Skeletal muscle satellite cell (primary cell): ENCODE measurements around the gene ZBTB25.

Experiments used
- H3K27me3 ChIP-seq: 2 replicates; pipeline ENCODE4 v1.7.0; 2013; ENCODE audit warnings: low read length; ENCODE audit not compliant: control insufficient read depth, insufficient read depth
- H3K36me3 ChIP-seq: 2 replicates; pipeline ENCODE4 v1.7.0; 2013; ENCODE audit warnings: mild to moderate bottlenecking, control low read depth, low read length; ENCODE audit not compliant: insufficient read depth
- H3K4me1 ChIP-seq: 2 replicates; pipeline ENCODE4 v1.7.0; 2013; ENCODE audit warnings: low read length; ENCODE audit not compliant: control insufficient read depth, insufficient read depth
- H3K4me2 ChIP-seq: 2 replicates; pipeline ENCODE4 v1.7.0; 2013; ENCODE audit warnings: mild to moderate bottlenecking, low read length
- H3K4me3 ChIP-seq: 2 replicates; pipeline ENCODE4 v1.7.0; 2013; ENCODE audit warnings: low read length
- H3K9ac ChIP-seq: 2 replicates; pipeline ENCODE4 v1.7.0; 2013; ENCODE audit warnings: mild to moderate bottlenecking, low read depth, low read length, moderate library complexity
- H3K9me3 ChIP-seq: replicated peaks from 2 replicates; pipeline ENCODE4 v1.7.0; 2013; ENCODE audit warnings: mild to moderate bottlenecking, control low read depth, low read length

ZBTB25 gene

GRCh38 chr14:64447876-64448670 lies 55.6 kb downstream of the ZBTB25 start:
- peaks cover 49% of the 10 kb centered on the region for H3K36me3 ChIP-seq

GRCh38 chr14:64444984-64445845 lies 58.4 kb downstream of the ZBTB25 start:
- H3K36me3 ChIP-seq = peaks cover 58% of the 10 kb centered on the region
- H3K4me3 ChIP-seq = no peak overlapping the region
- no peaks in the 10 kb centered on the region for H3K9me3 ChIP-seq
- no peaks in the 10 kb centered on the region for H3K27me3 ChIP-seq
- peak overlapping the region; percentile 59 for H3K4me2 ChIP-seq
- H3K4me1 ChIP-seq = peaks cover 26% of the 10 kb centered on the region
- H3K9ac ChIP-seq = peak overlapping the region; percentile 71

More at GRCh38 chr14:64447876-64448670, 55.6 kb downstream of the ZBTB25 start:
- Histone ChIP-seq H3K9ac (no peak overlapping the region), H3K4me1 (peaks cover 21% of the 10 kb centered on the region), H3K27me3 (no peaks in the 10 kb centered on the region), H3K4me3 (no peak overlapping the region), H3K9me3 (no peaks in the 10 kb centered on the region), H3K4me2 (no peak overlapping the region)

GRCh38 chr14:64444140-64444539 lies 59.5 kb downstream of the ZBTB25 start:
- Histone ChIP-seq H3K4me3 (no peak overlapping the region), H3K4me1 (peaks cover 32% of the 10 kb centered on the region), H3K9me3 (no peaks in the 10 kb centered on the region), H3K4me2 (no peak overlapping the region), H3K9ac (no peak overlapping the region), H3K27me3 (no peaks in the 10 kb centered on the region), H3K36me3 (peaks cover 52% of the 10 kb centered on the region)

GRCh38 chr14:64442300-64442988 lies 61.2 kb downstream of the ZBTB25 start:
- no peak overlapping the region for H3K4me2 ChIP-seq
- no peaks in the 10 kb centered on the region for H3K27me3 ChIP-seq
- peaks cover 42% of the 10 kb centered on the region for H3K36me3 ChIP-seq
- H3K4me3 ChIP-seq = no peak overlapping the region
- H3K9ac ChIP-seq = no peak overlapping the region
- peaks cover 48% of the 10 kb centered on the region for H3K4me1 ChIP-seq
- H3K9me3 ChIP-seq = no peaks in the 10 kb centered on the region

GRCh38 chr14:64440494-64440893 lies 63.1 kb downstream of the ZBTB25 start:
- H3K27me3 ChIP-seq = no peaks in the 10 kb centered on the region
- peaks cover 47% of the 10 kb centered on the region for H3K36me3 ChIP-seq
- H3K4me1 ChIP-seq = peaks cover 51% of the 10 kb centered on the region
- no peak overlapping the region for H3K4me2 ChIP-seq
- H3K4me3 ChIP-seq = no peak overlapping the region
- H3K9me3 ChIP-seq = no peaks in the 10 kb centered on the region
- H3K9ac ChIP-seq = no peak overlapping the region

- H3K27me3 ChIP-seq = no peaks in the 10 kb centered on the region
- H3K9me3 ChIP-seq = no peaks in the 10 kb centered on the region
- H3K4me2 ChIP-seq = peak overlapping the region; percentile 70
- peak overlapping the region; percentile 27 for H3K9ac ChIP-seq
- no peak overlapping the region for H3K4me3 ChIP-seq
- peaks cover 49% of the 10 kb centered on the region for H3K36me3 ChIP-seq
- peaks cover 38% of the 10 kb centered on the region for H3K4me1 ChIP-seq
These were observed 64.5 kb downstream of the ZBTB25 start for GRCh38 chr14:64439141-64439540.

GRCh38 chr14:64438181-64438841 lies 65.3 kb downstream of the ZBTB25 start:
- H3K4me2 ChIP-seq = peak overlapping the region; percentile 70
- H3K36me3 ChIP-seq = peaks cover 46% of the 10 kb centered on the region
- H3K4me3 ChIP-seq = peak overlapping the region; percentile 36
- H3K9ac ChIP-seq = peak overlapping the region; percentile 7
- peaks cover 38% of the 10 kb centered on the region for H3K4me1 ChIP-seq
- no peaks in the 10 kb centered on the region for H3K9me3 ChIP-seq
- H3K27me3 ChIP-seq = no peaks in the 10 kb centered on the region

GRCh38 chr14:64434528-64434927 lies 69.1 kb downstream of the ZBTB25 start:
- H3K4me2 ChIP-seq = no peak overlapping the region
- no peaks in the 10 kb centered on the region for H3K27me3 ChIP-seq
- peaks cover 42% of the 10 kb centered on the region for H3K36me3 ChIP-seq
- peaks cover 29% of the 10 kb centered on the region for H3K4me1 ChIP-seq
- no peak overlapping the region for H3K9ac ChIP-seq
- H3K4me3 ChIP-seq = no peak overlapping the region
- no peaks in the 10 kb centered on the region for H3K9me3 ChIP-seq

GRCh38 chr14:64423987-64424386 lies 79.7 kb downstream of the ZBTB25 start:
- Histone ChIP-seq H3K4me3 (no peak overlapping the region), H3K4me2 (no peak overlapping the region), H3K4me1 (peaks cover 19% of the 10 kb centered on the region), H3K9ac (no peak overlapping the region), H3K9me3 (no peaks in the 10 kb centered on the region), H3K36me3 (peaks cover 55% of the 10 kb centered on the region), H3K27me3 (no peaks in the 10 kb centered on the region)

GRCh38 chr14:64422756-64423155 lies 80.9 kb downstream of the ZBTB25 start:
- Histone ChIP-seq H3K4me2 (no peak overlapping the region), H3K27me3 (no peaks in the 10 kb centered on the region), H3K4me3 (no peak overlapping the region), H3K4me1 (peaks cover 19% of the 10 kb centered on the region), H3K9me3 (no peaks in the 10 kb centered on the region), H3K9ac (no peak overlapping the region), H3K36me3 (peaks cover 57% of the 10 kb centered on the region)

GRCh38 chr14:64422005-64422404 lies 81.6 kb downstream of the ZBTB25 start:
- peaks cover 27% of the 10 kb centered on the region for H3K4me1 ChIP-seq
- no peak overlapping the region for H3K4me3 ChIP-seq
- H3K9me3 ChIP-seq = no peaks in the 10 kb centered on the region
- H3K27me3 ChIP-seq = no peaks in the 10 kb centered on the region
- H3K4me2 ChIP-seq = no peak overlapping the region
- no peak overlapping the region for H3K9ac ChIP-seq
- H3K36me3 ChIP-seq = peaks cover 50% of the 10 kb centered on the region
